ENCODE measurements around the gene TMEM101.

The TMEM101 gene

DNA sequence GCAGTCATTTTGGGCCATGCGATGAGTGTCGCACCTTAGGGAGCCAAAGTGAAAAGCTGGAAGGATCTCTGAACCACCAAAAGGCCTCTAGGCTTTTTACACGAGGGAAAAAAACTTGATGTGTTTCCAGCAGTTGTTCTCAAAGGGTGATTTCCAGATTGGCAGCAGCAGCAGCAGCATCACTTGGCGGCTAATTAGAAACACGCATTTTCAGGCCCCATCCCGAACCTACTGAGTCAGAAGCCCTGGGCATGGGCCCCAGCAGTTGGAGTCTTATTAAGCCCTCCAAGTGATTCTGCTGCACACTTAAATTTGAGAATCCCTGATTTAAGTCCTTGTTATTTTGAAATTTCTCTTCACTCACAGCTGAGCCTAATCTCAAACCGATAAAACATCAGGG, 35.8 kb downstream of the TMEM101 start:
- TF ChIP-seq, protein P1, sequence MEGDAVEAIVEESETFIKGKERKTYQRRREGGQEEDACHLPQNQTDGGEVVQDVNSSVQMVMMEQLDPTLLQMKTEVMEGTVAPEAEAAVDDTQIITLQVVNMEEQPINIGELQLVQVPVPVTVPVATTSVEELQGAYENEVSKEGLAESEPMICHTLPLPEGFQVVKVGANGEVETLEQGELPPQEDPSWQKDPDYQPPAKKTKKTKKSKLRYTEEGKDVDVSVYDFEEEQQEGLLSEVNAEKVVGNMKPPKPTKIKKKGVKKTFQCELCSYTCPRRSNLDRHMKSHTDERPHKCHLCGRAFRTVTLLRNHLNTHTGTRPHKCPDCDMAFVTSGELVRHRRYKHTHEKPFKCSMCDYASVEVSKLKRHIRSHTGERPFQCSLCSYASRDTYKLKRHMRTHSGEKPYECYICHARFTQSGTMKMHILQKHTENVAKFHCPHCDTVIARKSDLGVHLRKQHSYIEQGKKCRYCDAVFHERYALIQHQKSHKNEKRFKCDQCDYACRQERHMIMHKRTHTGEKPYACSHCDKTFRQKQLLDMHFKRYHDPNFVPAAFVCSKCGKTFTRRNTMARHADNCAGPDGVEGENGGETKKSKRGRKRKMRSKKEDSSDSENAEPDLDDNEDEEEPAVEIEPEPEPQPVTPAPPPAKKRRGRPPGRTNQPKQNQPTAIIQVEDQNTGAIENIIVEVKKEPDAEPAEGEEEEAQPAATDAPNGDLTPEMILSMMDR (IDR thresholded peaks at IDR 0.05), result no peak

GRCh38 chr17:43978078-43978477, 36.7 kb downstream of the TMEM101 start:
- TF ChIP-seq, protein P1 (IDR thresholded peaks at IDR 0.05), result no peak

GRCh38 chr17:43976963-43977837, 37.6 kb downstream of the TMEM101 start:
- TF ChIP-seq, protein P1 (IDR thresholded peaks at IDR 0.05), result no peak

DNA sequence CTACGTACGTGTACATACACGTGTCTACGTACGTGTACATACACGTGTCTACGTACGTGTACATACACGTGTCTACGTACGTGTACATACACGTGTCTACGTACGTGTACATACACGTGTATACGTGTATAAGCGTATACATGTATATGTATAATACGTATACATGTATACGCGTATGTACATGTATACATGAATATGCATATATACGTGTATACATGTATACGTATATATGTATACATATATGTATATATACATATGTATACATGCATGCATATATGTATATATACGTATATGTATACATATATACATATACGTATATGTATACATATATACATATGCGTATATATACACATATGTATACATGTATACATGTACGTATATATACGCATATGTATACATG, 38.9 kb downstream of the TMEM101 start:
- TF ChIP-seq, protein P1 (IDR thresholded peaks at IDR 0.05), result no peak

GRCh38 chr17:43974382-43975266, 40.1 kb downstream of the TMEM101 start:
- TF ChIP-seq, protein P1 (IDR thresholded peaks at IDR 0.05), result no peak

DNA sequence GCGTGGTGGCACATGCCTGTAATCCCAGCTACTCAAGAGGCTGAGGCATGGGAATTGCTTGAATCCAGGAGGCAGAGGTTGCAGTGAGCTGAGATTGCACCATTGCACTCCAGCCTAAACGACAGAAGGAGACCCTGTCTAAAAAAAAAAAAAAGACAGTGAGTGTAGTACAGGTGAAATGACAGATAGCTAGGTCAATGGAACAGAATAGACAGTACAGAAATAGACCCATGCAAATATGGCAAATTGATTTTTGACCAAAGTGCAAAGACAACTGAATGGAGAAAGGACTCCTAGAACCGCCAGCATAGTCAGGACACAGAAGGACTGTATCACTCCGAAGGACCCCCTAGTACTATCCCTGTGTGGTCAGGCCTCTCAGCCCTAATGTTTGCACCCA, 44.4 kb downstream of the TMEM101 start:
- TF ChIP-seq, protein P1 (IDR thresholded peaks at IDR 0.05), result no peak

DNA sequence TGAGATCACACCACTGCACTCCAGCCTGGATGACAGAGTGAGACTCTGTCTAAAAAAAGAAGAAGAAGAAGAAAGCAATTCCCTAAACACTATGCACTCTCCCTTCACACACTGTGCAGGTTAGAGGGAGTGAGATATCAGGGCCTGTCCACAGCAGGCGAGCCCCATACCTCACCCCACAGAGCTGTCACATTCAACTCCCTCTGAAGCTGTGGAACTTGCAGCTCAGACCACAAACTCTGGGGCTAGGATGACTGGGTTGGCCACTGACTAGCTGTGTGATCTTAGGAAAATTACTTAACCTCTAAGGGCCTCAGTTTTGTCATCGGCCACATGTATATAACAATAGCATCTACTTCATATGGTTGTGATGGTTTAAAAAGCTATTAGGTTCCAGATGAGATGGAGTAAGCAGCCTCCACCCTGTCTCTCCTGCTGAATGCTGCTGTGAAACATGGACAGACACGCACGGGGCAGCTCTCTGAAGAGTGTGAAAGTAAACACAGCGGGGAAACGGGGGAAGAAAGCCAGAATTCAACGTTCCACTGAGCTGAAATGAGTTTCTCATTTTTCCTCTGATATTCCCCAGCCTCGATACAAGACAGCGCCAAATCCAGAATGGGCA, 47.4 kb downstream of the TMEM101 start:
- TF ChIP-seq, protein P1 (IDR thresholded peaks at IDR 0.05), result no peak
